ENCODE results near the gene RPS24. TPM values are rescaled to one million over a fixed set of nuclear protein-coding genes. Genes with fewer than 3 reads are reported as not detected.

The RPS24 gene
- total RNA-seq, 2 experiments from 2014 or later: 1,812 to 1,903 TPM

DNA sequence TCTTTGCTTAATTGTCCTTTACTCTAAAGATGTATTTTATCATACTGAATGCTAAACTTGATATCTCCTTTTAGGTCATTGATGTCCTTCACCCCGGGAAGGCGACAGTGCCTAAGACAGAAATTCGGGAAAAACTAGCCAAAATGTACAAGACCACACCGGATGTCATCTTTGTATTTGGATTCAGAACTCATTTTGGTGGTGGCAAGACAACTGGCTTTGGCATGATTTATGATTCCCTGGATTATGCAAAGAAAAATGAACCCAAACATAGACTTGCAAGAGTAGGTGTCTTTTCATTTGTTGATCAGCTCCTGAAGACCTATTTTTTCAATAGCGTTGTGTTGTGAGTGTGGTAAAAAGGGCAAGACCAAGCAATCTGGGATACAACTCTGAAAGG lies 1.8 kb downstream of the RPS24 start:
- H3K27me3 Mint-ChIP-seq: no peaks in the 10 kb centered on the region
- H3K27ac ChIP-seq (ENCODE audit: low read depth in 1 of 2, low read length in 2 of 2): peak overlapping the region in 1 of 2 donors; percentile 45
- peak overlapping the region; percentile 96 for H3K4me3 Mint-ChIP-seq
- no peaks in the 10 kb centered on the region for H3K9me3 Mint-ChIP-seq
- DNase-seq (no peak), ATAC-seq (ENCODE audit: poor library complexity) (no peak)
- ChIA-PET CTCF (interaction anchor here (2.5 kb wide), 1 partner anchor 12 kb away, joined by 15 read pairs; no protein-coding TSS in a partner anchor), POLR2A (interaction anchor here (1.2 kb wide), 1 partner anchor 9 kb away, joined by 5 read pairs; no protein-coding TSS in a partner anchor)
- intact Hi-C loops (cut with DNase I, micrococcal nuclease): loop anchor here (5.0 to 10.0 kb wide), 3 partner anchors 1032 to 1409 kb away; partner anchors contain the start of genes PPIF (in 1 of the 2), ZCCHC24 (in 1 of the 2) and ZMIZ1 (in 1 of the 2)
- H3K4me1 Mint-ChIP-seq (ENCODE audit: low read depth): peaks cover 64% of the 10 kb centered on the region
- H3K27ac Mint-ChIP-seq: peak overlapping the region; percentile 87
- H3K4me1 ChIP-seq (ENCODE audit: insufficient read depth, low read length): peaks cover 50% of the 10 kb centered on the region
- TF ChIP-seq, protein P1, sequence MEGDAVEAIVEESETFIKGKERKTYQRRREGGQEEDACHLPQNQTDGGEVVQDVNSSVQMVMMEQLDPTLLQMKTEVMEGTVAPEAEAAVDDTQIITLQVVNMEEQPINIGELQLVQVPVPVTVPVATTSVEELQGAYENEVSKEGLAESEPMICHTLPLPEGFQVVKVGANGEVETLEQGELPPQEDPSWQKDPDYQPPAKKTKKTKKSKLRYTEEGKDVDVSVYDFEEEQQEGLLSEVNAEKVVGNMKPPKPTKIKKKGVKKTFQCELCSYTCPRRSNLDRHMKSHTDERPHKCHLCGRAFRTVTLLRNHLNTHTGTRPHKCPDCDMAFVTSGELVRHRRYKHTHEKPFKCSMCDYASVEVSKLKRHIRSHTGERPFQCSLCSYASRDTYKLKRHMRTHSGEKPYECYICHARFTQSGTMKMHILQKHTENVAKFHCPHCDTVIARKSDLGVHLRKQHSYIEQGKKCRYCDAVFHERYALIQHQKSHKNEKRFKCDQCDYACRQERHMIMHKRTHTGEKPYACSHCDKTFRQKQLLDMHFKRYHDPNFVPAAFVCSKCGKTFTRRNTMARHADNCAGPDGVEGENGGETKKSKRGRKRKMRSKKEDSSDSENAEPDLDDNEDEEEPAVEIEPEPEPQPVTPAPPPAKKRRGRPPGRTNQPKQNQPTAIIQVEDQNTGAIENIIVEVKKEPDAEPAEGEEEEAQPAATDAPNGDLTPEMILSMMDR (IDR thresholded peaks at IDR 0.05): no peak
- H3K27me3 ChIP-seq (ENCODE audit: control insufficient read depth in 1 of 2, insufficient read depth in 2 of 2, low read length in 2 of 2): no peaks in the 10 kb centered on the region
- peaks cover 54% of the 10 kb centered on the region for H3K36me3 ChIP-seq (ENCODE audit: insufficient read depth, low read length)
- peaks cover 69% of the 10 kb centered on the region for H3K36me3 Mint-ChIP-seq (ENCODE audit: low read depth)
- no peaks in the 10 kb centered on the region for H3K9me3 ChIP-seq (ENCODE audit: control insufficient read depth in 1 of 2, insufficient read depth in 1 of 2, low read length in 2 of 2)
- no peak overlapping the region for H3K4me3 ChIP-seq (ENCODE audit: low read length)

DNA sequence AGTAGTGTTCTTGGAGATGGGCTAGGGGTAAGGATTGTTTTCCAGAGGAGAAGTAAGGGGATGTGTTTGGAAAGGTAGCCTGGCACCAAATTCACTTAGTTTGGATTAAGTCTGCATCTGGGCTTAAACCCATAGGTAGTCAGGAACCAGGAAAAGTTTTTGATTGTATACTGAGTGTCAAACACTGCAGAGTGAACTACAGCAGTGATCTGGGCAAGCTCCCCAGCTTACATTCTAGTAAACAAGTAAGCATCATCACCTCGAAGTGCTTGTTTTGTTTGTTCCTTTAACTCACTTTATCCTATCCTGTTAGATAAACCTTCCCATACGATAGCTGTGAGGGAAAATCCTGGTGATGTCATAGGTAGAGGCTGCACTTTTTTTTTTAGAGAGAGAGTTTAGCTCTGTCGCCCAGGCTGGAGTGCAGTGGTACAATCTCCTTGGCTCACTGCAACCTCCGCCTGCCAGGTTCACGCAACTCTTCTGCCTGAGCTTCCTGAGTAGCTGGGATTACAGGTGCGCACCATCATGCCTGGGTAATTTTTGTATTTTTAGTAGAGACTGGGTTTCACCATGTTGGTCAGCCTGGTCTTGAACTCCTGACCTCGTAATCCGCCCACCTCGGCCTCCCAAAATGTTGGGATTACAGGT lies 2.4 kb downstream of the RPS24 start:
- H3K36me3 ChIP-seq (ENCODE audit: insufficient read depth, low read length): peaks cover 61% of the 10 kb centered on the region
- ATAC-seq (ENCODE audit: poor library complexity) (no peak), DNase-seq (no peak)
- H3K36me3 Mint-ChIP-seq (ENCODE audit: low read depth): peaks cover 75% of the 10 kb centered on the region
- H3K27me3 ChIP-seq (ENCODE audit: control insufficient read depth in 1 of 2, insufficient read depth in 2 of 2, low read length in 2 of 2): no peaks in the 10 kb centered on the region
- H3K4me1 ChIP-seq (ENCODE audit: insufficient read depth, low read length): peaks cover 50% of the 10 kb centered on the region
- ChIA-PET POLR2A (interaction anchor here (1.2 kb wide), 1 partner anchor 9 kb away, joined by 5 read pairs; no protein-coding TSS in a partner anchor), CTCF (interaction anchor here (2.5 kb wide), 1 partner anchor 11 kb away, joined by 15 read pairs; no protein-coding TSS in a partner anchor)
- H3K4me3 Mint-ChIP-seq: peak overlapping the region; percentile 96
- intact Hi-C loops (cut with DNase I, micrococcal nuclease): loop anchor here (5.0 to 10.0 kb wide), 3 partner anchors 1031 to 1409 kb away; partner anchors contain the start of genes PPIF (in 1 of the 2), ZCCHC24 (in 1 of the 2) and ZMIZ1 (in 1 of the 2)
- H3K27ac Mint-ChIP-seq: peak overlapping the region; percentile 87
- H3K27me3 Mint-ChIP-seq: no peaks in the 10 kb centered on the region
- H3K9me3 Mint-ChIP-seq: no peaks in the 10 kb centered on the region
- peaks cover 70% of the 10 kb centered on the region for H3K4me1 Mint-ChIP-seq (ENCODE audit: low read depth)
- no peaks in the 10 kb centered on the region for H3K9me3 ChIP-seq (ENCODE audit: control insufficient read depth in 1 of 2, insufficient read depth in 1 of 2, low read length in 2 of 2)
- H3K27ac ChIP-seq (ENCODE audit: low read depth in 1 of 2, low read length in 2 of 2): peak overlapping the region in 1 of 2 donors; percentile 20
- H3K4me3 ChIP-seq (ENCODE audit: low read length): no peak overlapping the region
- TF ChIP-seq, protein P1 (IDR thresholded peaks at IDR 0.05): no peak

DNA sequence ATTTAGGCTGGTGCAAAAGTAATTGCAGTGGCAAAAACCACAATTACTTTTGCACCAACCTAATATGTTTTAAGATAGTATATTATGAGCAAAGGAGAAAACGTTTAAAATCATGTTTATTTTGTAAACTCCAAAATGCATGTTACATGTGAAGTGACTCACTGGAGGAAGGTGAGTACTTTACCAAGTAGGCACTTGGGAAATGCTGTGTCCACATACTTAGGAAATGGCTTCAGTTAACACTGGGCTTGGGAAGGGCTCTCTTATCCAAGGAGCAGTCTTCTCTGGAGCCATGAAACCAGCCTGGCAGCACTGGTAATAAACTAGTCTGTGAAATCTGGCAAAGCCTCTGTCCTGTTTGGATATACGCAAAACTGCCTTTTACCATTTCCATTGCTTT lies 4.4 kb downstream of the RPS24 start:
- Mint-ChIP-seq H3K4me1 (ENCODE audit: low read depth) (peaks cover 77% of the 10 kb centered on the region), H3K27me3 (no peaks in the 10 kb centered on the region), H3K9me3 (no peaks in the 10 kb centered on the region), H3K36me3 (ENCODE audit: low read depth) (peaks cover 96% of the 10 kb centered on the region), H3K4me3 (peak overlapping the region; percentile 56), H3K27ac (no peak overlapping the region)
- peaks cover 78% of the 10 kb centered on the region for H3K36me3 ChIP-seq (ENCODE audit: insufficient read depth, low read length)
- POLR2A ChIA-PET: no interaction called here
- H3K4me1 ChIP-seq (ENCODE audit: insufficient read depth, low read length): peaks cover 53% of the 10 kb centered on the region
- intact Hi-C loops (cut with DNase I, micrococcal nuclease): loop anchor here (5.0 to 10.0 kb wide), 3 partner anchors 1029 to 1407 kb away; partner anchors contain the start of genes PPIF (in 1 of the 2), ZCCHC24 (in 1 of the 2) and ZMIZ1 (in 1 of the 2)
- H3K27ac ChIP-seq (ENCODE audit: low read depth in 1 of 2, low read length in 2 of 2): no peak overlapping the region
- CTCF ChIA-PET: interaction anchor here (1.3 kb wide), 1 partner anchor 11 kb away, joined by 4 read pairs; no protein-coding TSS in a partner anchor
- no peak for ATAC-seq (ENCODE audit: poor library complexity)
- no peaks in the 10 kb centered on the region for H3K9me3 ChIP-seq (ENCODE audit: control insufficient read depth in 1 of 2, insufficient read depth in 1 of 2, low read length in 2 of 2)
- TF ChIP-seq, protein P1 (IDR thresholded peaks at IDR 0.05): no peak
- no peak overlapping the region for H3K4me3 ChIP-seq (ENCODE audit: low read length)
- DNase-seq: no peak
- H3K27me3 ChIP-seq (ENCODE audit: control insufficient read depth in 1 of 2, insufficient read depth in 2 of 2, low read length in 2 of 2): no peaks in the 10 kb centered on the region

Measured in CD4-positive, alpha-beta T cell (primary cell).